ENCODE measurements around the gene RAVER1. TPM values are rescaled to one million over a fixed set of nuclear protein-coding genes. Genes with fewer than 3 reads are reported as not detected.
"Not testable (repeated sequence)": the region's sequence is repeated elsewhere in the genome, so short reads cannot be mapped to it uniquely, and the experiment has no call there.

RAVER1 gene
- total RNA-seq, 1 experiment from 2014 or later, result 9.5 TPM

- DNase-seq (ENCODE audit: extremely low read depth, low read depth), result no peak
Observed at GRCh38 chr19:10352764-10353671, 19.7 kb upstream of the RAVER1 start.

GRCh38 chr19:10346509-10346908 lies 13.2 kb upstream of the RAVER1 start:
- DNase-seq (ENCODE audit: extremely low read depth, low read depth), result no peak

GRCh38 chr19:10344780-10345179 lies 11.5 kb upstream of the RAVER1 start:
- DNase-seq (ENCODE audit: extremely low read depth, low read depth), result no peak

- DNase-seq (ENCODE audit: extremely low read depth, low read depth), result no peak
Observed at GRCh38 chr19:10343495-10343894, 10.2 kb upstream of the RAVER1 start.

- DNase-seq (ENCODE audit: extremely low read depth, low read depth), result no peak
Observed at GRCh38 chr19:10339977-10340376, 6.6 kb upstream of the RAVER1 start.

- no peak for DNase-seq (ENCODE audit: extremely low read depth, low read depth)
Observed at GRCh38 chr19:10339380-10339960, 6.1 kb upstream of the RAVER1 start, which contains the start of gene ICAM3. ICAM3 (minus strand) TSS chr19:10339624; CDS start chr19:10339614, 10 bp downstream.

- no peak for DNase-seq (ENCODE audit: extremely low read depth, low read depth)
Observed at GRCh38 chr19:10338940-10339339, 5.6 kb upstream of the RAVER1 start.

GRCh38 chr19:10336725-10337124 lies 3.4 kb upstream of the RAVER1 start:
- DNase-seq (ENCODE audit: extremely low read depth, low read depth), result not testable (repeated sequence)

- no peak for DNase-seq (ENCODE audit: extremely low read depth, low read depth)
Observed at GRCh38 chr19:10335352-10335985, 2.1 kb upstream of the RAVER1 start.

- peak; percentile 91 for DNase-seq (ENCODE audit: extremely low read depth, low read depth)
Observed at GRCh38 chr19:10334588-10335351, 1.4 kb upstream of the RAVER1 start.

GRCh38 chr19:10333758-10334587 lies 644 bp upstream of the RAVER1 start:
- no peak for DNase-seq (ENCODE audit: extremely low read depth, low read depth)

- DNase-seq (ENCODE audit: extremely low read depth, low read depth), result no peak
Observed at GRCh38 chr19:10332158-10332964, 968 bp downstream of the RAVER1 start.

GRCh38 chr19:10329555-10329954 lies 3.8 kb downstream of the RAVER1 start:
- no peak for DNase-seq (ENCODE audit: extremely low read depth, low read depth)

- no peak for DNase-seq (ENCODE audit: extremely low read depth, low read depth)
Observed at GRCh38 chr19:10328558-10329429, 4.5 kb downstream of the RAVER1 start.

- no peak for DNase-seq (ENCODE audit: extremely low read depth, low read depth)
Observed at GRCh38 chr19:10327793-10328192, 5.5 kb downstream of the RAVER1 start.

GRCh38 chr19:10325732-10326131 lies 7.6 kb downstream of the RAVER1 start:
- DNase-seq (ENCODE audit: extremely low read depth, low read depth), result no peak

- DNase-seq (ENCODE audit: extremely low read depth, low read depth), result no peak
Observed at GRCh38 chr19:10321874-10322835, 11.2 kb downstream of the RAVER1 start.

Data from NCI-H460 (cell line).